Measurements from ENCODE around the gene SLC7A10. TPM values are rescaled to one million over a fixed set of nuclear protein-coding genes. Genes with fewer than 3 reads are reported as not detected.

The SLC7A10 gene
- total and polyA plus RNA-seq, 8 donors: 0.50 to 1.2 (median 0.96) TPM; not detected in 1

DNA sequence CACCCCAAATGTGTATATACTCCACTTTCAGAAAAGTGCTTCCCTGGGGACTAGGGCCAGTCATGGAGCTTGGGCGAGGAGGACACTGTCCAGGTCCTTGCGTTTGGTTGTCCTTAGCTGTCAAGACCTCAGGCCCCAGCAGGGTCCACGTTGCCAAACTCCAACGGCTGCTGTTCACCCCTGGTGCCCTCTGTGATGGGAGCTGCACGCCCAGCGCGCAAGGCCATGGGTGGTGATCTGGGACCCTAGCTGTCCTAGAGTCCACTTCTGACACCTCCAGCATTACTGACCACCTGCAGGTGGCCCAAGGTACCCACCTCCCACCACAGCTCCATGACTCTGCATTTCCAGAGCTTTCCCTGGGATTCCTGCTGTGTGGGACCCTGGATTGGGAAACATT lies 27.5 kb downstream of the SLC7A10 start:
- H3K27ac ChIP-seq: no peak overlapping the region
- intact Hi-C loops (cut with DNase I): no loop called here
- H3K9me3 ChIP-seq: no peaks in the 10 kb centered on the region
- H3K4me1 ChIP-seq: peaks cover 3 to 44% of the 10 kb centered on the region in 2 donors
- peaks cover 0 to 27% of the 10 kb centered on the region in 2 donors for H3K27me3 ChIP-seq
- DNase-seq (peak in 1 of 4 donors; percentile 39), ATAC-seq (no peak)
- TF ChIP-seq, protein P1, sequence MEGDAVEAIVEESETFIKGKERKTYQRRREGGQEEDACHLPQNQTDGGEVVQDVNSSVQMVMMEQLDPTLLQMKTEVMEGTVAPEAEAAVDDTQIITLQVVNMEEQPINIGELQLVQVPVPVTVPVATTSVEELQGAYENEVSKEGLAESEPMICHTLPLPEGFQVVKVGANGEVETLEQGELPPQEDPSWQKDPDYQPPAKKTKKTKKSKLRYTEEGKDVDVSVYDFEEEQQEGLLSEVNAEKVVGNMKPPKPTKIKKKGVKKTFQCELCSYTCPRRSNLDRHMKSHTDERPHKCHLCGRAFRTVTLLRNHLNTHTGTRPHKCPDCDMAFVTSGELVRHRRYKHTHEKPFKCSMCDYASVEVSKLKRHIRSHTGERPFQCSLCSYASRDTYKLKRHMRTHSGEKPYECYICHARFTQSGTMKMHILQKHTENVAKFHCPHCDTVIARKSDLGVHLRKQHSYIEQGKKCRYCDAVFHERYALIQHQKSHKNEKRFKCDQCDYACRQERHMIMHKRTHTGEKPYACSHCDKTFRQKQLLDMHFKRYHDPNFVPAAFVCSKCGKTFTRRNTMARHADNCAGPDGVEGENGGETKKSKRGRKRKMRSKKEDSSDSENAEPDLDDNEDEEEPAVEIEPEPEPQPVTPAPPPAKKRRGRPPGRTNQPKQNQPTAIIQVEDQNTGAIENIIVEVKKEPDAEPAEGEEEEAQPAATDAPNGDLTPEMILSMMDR (IDR thresholded peaks at IDR 0.05): no peak
- H3K36me3 ChIP-seq: peaks cover 0 to 13% of the 10 kb centered on the region in 2 donors
- H3K4me3 ChIP-seq: no peak overlapping the region

DNA sequence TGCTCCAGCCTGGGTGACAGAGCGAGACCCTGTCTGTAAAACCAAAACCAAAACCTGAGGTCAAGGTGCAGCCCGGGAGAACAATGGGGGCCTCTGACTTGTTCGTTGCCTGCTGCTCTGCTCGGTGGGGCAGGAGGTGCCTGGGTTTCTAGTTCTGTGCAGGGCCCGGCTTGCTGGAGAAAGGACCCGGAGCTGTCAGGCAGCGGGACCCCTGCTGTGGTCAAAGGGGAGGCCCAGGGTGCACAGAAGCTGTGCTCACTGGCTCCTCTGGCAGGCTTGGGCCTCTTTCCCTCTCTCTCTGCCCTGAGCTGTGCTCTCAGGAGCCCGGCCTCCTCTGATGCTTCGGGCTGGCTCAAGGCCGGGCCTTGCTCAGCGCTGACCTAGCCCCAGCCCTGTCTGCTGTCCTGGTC lies 28.1 kb downstream of the SLC7A10 start:
- Histone ChIP-seq H3K4me1 (peaks cover 3 to 44% of the 10 kb centered on the region in 2 donors), H3K27ac (no peak overlapping the region), H3K36me3 (peaks cover 0 to 7% of the 10 kb centered on the region in 2 donors), H3K4me3 (no peak overlapping the region), H3K27me3 (peaks cover 0 to 32% of the 10 kb centered on the region in 2 donors), H3K9me3 (no peaks in the 10 kb centered on the region)
- peak in 1 of 4 donors; percentile 50 for DNase-seq
- intact Hi-C loops (cut with DNase I): no loop called here
- TF ChIP-seq, protein P1 (IDR thresholded peaks at IDR 0.05): no peak
- ATAC-seq: no peak

DNA sequence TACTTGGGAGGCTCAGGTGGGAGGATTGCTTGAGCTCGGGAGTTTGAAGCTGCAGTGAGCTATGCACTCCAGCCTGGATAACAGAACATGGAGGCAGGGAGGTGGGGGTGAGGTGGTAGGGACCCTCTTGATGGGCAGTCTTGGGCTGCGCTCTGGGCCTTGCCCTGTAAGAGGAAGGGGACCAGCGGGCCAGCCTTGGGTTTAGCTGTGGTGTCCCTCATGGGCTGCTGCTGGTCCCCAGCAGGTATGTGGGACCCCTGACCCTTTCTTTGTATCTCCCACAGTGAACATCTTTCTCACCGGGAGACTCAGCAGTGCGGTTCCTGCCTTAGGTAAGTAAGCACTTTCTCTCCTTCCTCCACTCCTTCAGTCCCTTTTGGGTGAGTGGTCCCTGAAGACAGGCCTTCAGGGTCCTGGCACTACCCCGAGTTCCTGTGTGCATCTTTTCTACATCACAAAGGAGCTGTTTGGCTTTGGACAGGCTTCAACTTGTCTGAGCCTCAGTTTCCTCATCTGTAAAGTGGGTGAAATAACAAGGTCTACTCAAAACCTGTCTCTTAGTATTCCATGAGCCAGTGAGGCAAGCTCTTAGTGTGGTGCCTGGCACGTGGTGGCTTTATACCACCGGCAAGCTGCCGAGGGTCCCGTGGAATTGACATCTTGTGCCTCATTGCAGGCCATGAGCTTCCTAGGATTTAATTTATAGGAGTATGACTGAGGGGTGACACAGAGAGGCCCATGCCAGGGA lies 29.0 kb downstream of the SLC7A10 start:
- no peak overlapping the region for H3K27ac ChIP-seq
- no peaks in the 10 kb centered on the region for H3K36me3 ChIP-seq
- H3K9me3 ChIP-seq: no peaks in the 10 kb centered on the region
- DNase-seq: peak in 1 of 4 donors; percentile 58
- TF ChIP-seq, protein P1 (IDR thresholded peaks at IDR 0.05): no peak
- peaks cover 3 to 44% of the 10 kb centered on the region in 2 donors for H3K4me1 ChIP-seq
- no peak overlapping the region for H3K4me3 ChIP-seq
- intact Hi-C loops (cut with DNase I): no loop called here
- no peak for ATAC-seq
- peaks cover 0 to 42% of the 10 kb centered on the region in 2 donors for H3K27me3 ChIP-seq

DNA sequence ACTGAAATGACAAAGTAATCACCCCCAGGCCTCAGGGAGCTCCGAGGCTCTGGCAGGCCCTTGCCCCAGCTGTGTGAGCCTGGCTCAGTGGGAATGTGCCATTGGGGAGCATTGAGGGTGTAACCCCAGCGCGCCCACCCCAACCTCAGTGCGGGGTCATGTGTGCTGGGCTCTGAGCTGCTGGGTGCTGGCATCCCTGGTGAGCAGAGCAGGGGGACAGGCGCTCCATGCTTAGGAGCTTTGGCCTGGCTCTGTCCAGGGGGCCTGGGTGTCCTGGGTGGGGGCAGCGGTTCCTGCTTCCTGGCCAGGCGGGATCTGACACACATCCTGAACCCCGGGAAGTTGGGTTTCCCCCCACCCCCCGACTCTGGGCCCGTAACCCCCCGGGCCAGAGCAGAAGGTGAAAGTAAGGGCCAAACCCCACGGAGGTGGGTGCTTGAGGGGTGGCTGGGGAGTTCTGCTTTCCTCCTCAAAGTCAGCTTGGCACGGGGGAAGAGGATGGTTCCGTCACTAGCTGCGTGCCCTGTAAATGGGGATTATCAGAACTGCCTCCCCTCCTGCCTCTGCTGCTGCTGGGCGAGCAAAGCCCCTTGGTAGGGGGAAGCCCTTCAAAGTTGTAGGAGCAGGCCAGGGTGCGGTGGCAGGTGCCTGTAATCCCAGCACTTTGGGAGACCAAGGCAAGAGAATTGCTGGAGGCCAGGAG lies 29.9 kb downstream of the SLC7A10 start:
- no peak for ATAC-seq
- no peak overlapping the region for H3K27ac ChIP-seq
- TF ChIP-seq, protein P1 (IDR thresholded peaks at IDR 0.05): no peak
- H3K4me1 ChIP-seq: peaks cover 3 to 44% of the 10 kb centered on the region in 2 donors
- intact Hi-C loops (cut with DNase I): no loop called here
- H3K36me3 ChIP-seq: no peaks in the 10 kb centered on the region
- peaks cover 0 to 43% of the 10 kb centered on the region in 2 donors for H3K27me3 ChIP-seq
- H3K9me3 ChIP-seq: no peaks in the 10 kb centered on the region
- H3K4me3 ChIP-seq: peak overlapping the region; percentile 46 to 56
- peak in 1 of 4 donors; percentile 70 for DNase-seq
